Natural killer cell (primary cell): ENCODE measurements around the gene C5orf22. TPM values are rescaled to one million over a fixed set of nuclear protein-coding genes. Genes with fewer than 3 reads are reported as not detected.

Experiments
- ATAC-seq, 3 donors: fragments of 150-1000 bp in 2 of 3; fragments of 200-7000 bp in 1 of 3; cut with Tn5 transposase; 1 replicate in 1 of 3; 2 replicates in 2 of 3; pipeline ENCODE4 v1.10.0; 2021; ENCODE audit warnings: mild to moderate bottlenecking in 2 of 3, moderate library complexity in 2 of 3
- DNase-seq, 2 donors: peaks; one replicate each; pipeline versions ENCODE4 v3.0.0 to v3.0.0-alpha.2; 2013 to 2021; ENCODE audit warnings: mixed read lengths in 1 of 2
- H3K27ac ChIP-seq: one replicate; pipeline ENCODE4 v1.5.1; 2013; ENCODE audit warnings: mild to moderate bottlenecking, low read length
- H3K27me3 ChIP-seq: one replicate; pipeline ENCODE4 v1.6.1; 2013; ENCODE audit warnings: low read length; ENCODE audit not compliant: control insufficient read depth, insufficient read depth
- H3K36me3 ChIP-seq: one replicate; pipeline ENCODE4 v1.6.1; 2013; ENCODE audit warnings: low read length; ENCODE audit not compliant: control insufficient read depth, insufficient read depth
- H3K4me1 ChIP-seq: one replicate; pipeline ENCODE4 v1.6.1; 2013; ENCODE audit warnings: low read length; ENCODE audit not compliant: control insufficient read depth, insufficient read depth
- H3K4me3 ChIP-seq: one replicate; pipeline ENCODE4 v1.5.1; 2013; ENCODE audit warnings: low read length
- H3K9me3 ChIP-seq: one replicate; pipeline ENCODE4 v1.6.1; 2013; ENCODE audit warnings: low read length; ENCODE audit not compliant: control insufficient read depth, insufficient read depth
- H3K27ac Mint-ChIP-seq, 2 donors: one replicate each; pipeline ENCODE4 v1.8.0; 2022; ENCODE audit warnings: mild to moderate bottlenecking in 2 of 2, mixed read lengths in 2 of 2, moderate library complexity in 1 of 2
- H3K27me3 Mint-ChIP-seq, 2 donors: one replicate each; pipeline ENCODE4 v1.8.0; 2022; ENCODE audit warnings: low read depth in 2 of 2, mixed read lengths in 2 of 2
- H3K36me3 Mint-ChIP-seq: one replicate; pipeline ENCODE4 v1.8.0; 2022; ENCODE audit warnings: mixed read lengths
- H3K4me1 Mint-ChIP-seq, 2 donors: one replicate each; pipeline ENCODE4 v1.8.0; 2022; ENCODE audit warnings: mixed read lengths in 2 of 2
- H3K4me3 Mint-ChIP-seq: one replicate; pipeline ENCODE4 v1.8.0; 2022; ENCODE audit warnings: mild to moderate bottlenecking, moderate library complexity, mixed read lengths
- H3K9me3 Mint-ChIP-seq, 2 donors: one replicate each; pipeline ENCODE4 v1.8.0; 2022; ENCODE audit warnings: mixed read lengths in 2 of 2
- WGBS: methylation state at CpG from one replicate; pipeline ENCODE4 v1.1.7; 2013; ENCODE audit warnings: missing lambda C conversion rate; ENCODE audit not compliant: insufficient coverage; 5-methylcytosine and 5-hydroxymethylcytosine counted together
- intact Hi-C: fragments of 100-400 bp; cut with micrococcal nuclease; formaldehyde crosslinking; loops from one replicate; pipeline ENCODE4 v1.14.2; 2022
- total RNA-seq, 4 donors: library from RNA; stranded (reverse); fragments of 120-200 nt in 1 of 4; gene quantifications; one replicate each; pipeline versions ENCODE4 v1.2.3 to v1.2.4, GENCODE V29; 2013 to 2022
- TF ChIP-seq, protein P1 (sequence below): fragments of 200-600 bp; IDR thresholded peaks from one replicate; pipeline ENCODE4 v1.8.0; 2022; ENCODE audit warnings: antibody characterized with exemption

C5orf22 gene
- total RNA-seq, 3 donors from 2014 or later (not counting 1 experiment from before 2014, with no cell fraction given) = 20.0 to 27.9 (median 21.4) TPM

DNA sequence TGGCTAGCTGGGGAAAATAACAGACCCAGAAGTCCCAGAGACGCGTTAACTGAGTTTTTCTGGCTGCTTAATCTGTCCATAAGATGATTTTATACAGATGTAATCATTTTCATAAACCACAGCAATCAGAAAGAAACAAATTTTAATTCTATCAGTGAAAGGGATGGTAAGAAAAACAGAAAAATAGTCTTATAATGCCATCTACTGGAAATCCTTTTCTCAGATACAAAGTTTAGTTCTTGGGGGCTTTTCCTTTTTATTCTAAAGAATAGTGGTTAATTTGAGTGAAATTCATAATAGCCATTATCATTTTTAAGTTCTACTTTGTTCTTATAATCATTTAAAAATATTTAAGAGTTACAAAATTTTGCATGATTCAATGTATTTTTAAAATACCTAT lies 44.6 kb upstream of the C5orf22 start:
- WGBS = no CpG with 5 or more reads among the region's 2 CpGs
- H3K27me3 Mint-ChIP-seq = no peaks in the 10 kb centered on the region
- H3K36me3 Mint-ChIP-seq = peaks cover 17% of the 10 kb centered on the region
- ATAC-seq = no peak
- no peaks in the 10 kb centered on the region for H3K27me3 ChIP-seq
- no peak for DNase-seq
- H3K27ac Mint-ChIP-seq = no peak overlapping the region
- no peak overlapping the region for H3K27ac ChIP-seq
- intact Hi-C loops = no loop called here
- H3K4me3 ChIP-seq = no peak overlapping the region
- H3K4me1 ChIP-seq = no peaks in the 10 kb centered on the region
- no peak overlapping the region for H3K4me3 Mint-ChIP-seq
- H3K4me1 Mint-ChIP-seq = peaks cover 0 to 4% of the 10 kb centered on the region in 2 donors
- H3K36me3 ChIP-seq = peaks cover 42% of the 10 kb centered on the region
- TF ChIP-seq, protein P1, sequence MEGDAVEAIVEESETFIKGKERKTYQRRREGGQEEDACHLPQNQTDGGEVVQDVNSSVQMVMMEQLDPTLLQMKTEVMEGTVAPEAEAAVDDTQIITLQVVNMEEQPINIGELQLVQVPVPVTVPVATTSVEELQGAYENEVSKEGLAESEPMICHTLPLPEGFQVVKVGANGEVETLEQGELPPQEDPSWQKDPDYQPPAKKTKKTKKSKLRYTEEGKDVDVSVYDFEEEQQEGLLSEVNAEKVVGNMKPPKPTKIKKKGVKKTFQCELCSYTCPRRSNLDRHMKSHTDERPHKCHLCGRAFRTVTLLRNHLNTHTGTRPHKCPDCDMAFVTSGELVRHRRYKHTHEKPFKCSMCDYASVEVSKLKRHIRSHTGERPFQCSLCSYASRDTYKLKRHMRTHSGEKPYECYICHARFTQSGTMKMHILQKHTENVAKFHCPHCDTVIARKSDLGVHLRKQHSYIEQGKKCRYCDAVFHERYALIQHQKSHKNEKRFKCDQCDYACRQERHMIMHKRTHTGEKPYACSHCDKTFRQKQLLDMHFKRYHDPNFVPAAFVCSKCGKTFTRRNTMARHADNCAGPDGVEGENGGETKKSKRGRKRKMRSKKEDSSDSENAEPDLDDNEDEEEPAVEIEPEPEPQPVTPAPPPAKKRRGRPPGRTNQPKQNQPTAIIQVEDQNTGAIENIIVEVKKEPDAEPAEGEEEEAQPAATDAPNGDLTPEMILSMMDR = no peak
- H3K9me3 Mint-ChIP-seq = no peaks in the 10 kb centered on the region
- no peaks in the 10 kb centered on the region for H3K9me3 ChIP-seq

DNA sequence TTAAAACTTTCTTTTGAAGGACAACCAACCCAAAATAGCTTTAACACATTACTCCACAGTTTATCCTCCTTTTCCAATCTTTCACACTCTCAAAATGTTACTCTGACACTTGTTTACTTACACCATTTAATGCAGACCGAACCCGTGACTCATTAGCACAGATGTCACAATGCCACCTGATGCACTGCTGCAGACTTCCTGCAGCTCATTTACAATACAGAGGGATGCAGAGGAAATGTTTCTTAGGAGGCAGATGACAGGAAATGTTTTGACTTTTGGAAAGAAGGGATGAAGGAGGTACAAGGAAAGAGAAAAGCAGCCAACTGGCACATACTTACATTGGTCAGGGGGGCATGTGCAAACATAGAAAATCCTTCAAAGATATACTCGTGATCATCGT lies 39.2 kb upstream of the C5orf22 start:
- no peak overlapping the region for H3K4me3 Mint-ChIP-seq
- H3K36me3 Mint-ChIP-seq = no peaks in the 10 kb centered on the region
- Histone ChIP-seq H3K27me3 (no peaks in the 10 kb centered on the region), H3K36me3 (peaks cover 64% of the 10 kb centered on the region), H3K4me1 (no peaks in the 10 kb centered on the region), H3K9me3 (no peaks in the 10 kb centered on the region), H3K27ac (no peak overlapping the region), H3K4me3 (no peak overlapping the region)
- H3K27ac Mint-ChIP-seq = no peak overlapping the region
- no peaks in the 10 kb centered on the region for H3K4me1 Mint-ChIP-seq
- DNase-seq (no peak), ATAC-seq (no peak)
- 100% methylated on average over 4 of the region's 4 CpGs for WGBS
- no peaks in the 10 kb centered on the region for H3K9me3 Mint-ChIP-seq
- TF ChIP-seq, protein P1 = no peak
- no peaks in the 10 kb centered on the region for H3K27me3 Mint-ChIP-seq
- intact Hi-C loops = no loop called here

DNA sequence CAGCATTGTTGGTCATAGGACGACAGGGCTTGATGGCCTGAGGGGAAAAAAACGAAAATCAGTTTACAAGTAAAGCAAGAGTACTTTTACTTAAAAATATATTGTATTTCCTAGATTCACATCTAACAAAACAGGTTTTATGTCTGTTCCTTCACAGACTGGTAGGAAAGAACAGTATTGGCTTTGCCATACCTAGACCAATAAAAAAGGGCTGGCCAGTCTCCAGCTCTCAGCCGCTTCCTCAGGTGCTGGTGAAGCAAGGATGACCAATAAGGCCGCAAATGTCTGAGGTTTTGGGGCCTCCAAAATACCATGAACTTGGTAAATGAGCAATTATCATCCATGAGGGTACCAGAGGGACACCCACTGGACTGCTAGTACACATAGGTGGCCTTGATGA lies 36.8 kb upstream of the C5orf22 start:
- no peaks in the 10 kb centered on the region for H3K9me3 Mint-ChIP-seq
- no peak overlapping the region for H3K4me3 ChIP-seq
- peaks cover 68% of the 10 kb centered on the region for H3K36me3 ChIP-seq
- intact Hi-C loops = no loop called here
- DNase-seq (no peak), ATAC-seq (no peak)
- H3K27me3 Mint-ChIP-seq = no peaks in the 10 kb centered on the region
- H3K27me3 ChIP-seq = no peaks in the 10 kb centered on the region
- no peak overlapping the region for H3K4me3 Mint-ChIP-seq
- H3K27ac ChIP-seq = no peak overlapping the region
- H3K4me1 ChIP-seq = no peaks in the 10 kb centered on the region
- H3K4me1 Mint-ChIP-seq = no peaks in the 10 kb centered on the region
- peaks cover 3% of the 10 kb centered on the region for H3K36me3 Mint-ChIP-seq
- no peaks in the 10 kb centered on the region for H3K9me3 ChIP-seq
- H3K27ac Mint-ChIP-seq = no peak overlapping the region
- WGBS = 96% methylated on average over 2 of the region's 4 CpGs
- TF ChIP-seq, protein P1 = no peak

DNA sequence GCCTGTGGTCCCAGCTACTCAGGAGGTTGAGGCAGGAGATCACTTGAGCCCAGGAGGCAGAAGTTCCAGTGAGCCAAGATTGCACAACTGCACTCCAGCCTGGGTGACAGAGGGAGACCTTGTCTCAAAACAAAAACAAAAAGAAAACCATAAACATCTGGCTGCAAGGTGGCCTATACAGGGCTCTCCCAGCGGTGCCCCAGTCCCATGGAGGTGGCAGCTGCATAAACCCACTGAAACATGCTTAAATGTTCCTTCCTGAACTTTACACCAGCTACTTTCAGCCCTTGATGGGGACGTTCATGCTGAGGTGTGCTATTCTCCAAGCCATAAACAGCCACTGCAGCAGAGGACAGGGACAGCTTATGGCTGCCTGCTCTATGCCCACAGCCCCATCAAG lies 35.8 kb upstream of the C5orf22 start:
- Mint-ChIP-seq H3K36me3 (peaks cover 5% of the 10 kb centered on the region), H3K4me3 (no peak overlapping the region), H3K27me3 (no peaks in the 10 kb centered on the region), H3K9me3 (no peaks in the 10 kb centered on the region), H3K4me1 (no peaks in the 10 kb centered on the region), H3K27ac (no peak overlapping the region)
- TF ChIP-seq, protein P1 = no peak
- no peaks in the 10 kb centered on the region for H3K9me3 ChIP-seq
- H3K36me3 ChIP-seq = peaks cover 76% of the 10 kb centered on the region
- no peak overlapping the region for H3K4me3 ChIP-seq
- WGBS = 98% methylated on average over 2 of the region's 2 CpGs
- H3K27me3 ChIP-seq = no peaks in the 10 kb centered on the region
- ATAC-seq (no peak), DNase-seq (no peak)
- H3K27ac ChIP-seq = no peak overlapping the region
- intact Hi-C loops = no loop called here
- no peaks in the 10 kb centered on the region for H3K4me1 ChIP-seq
